SK-N-SH (cell line): ENCODE measurements around the gene TOMM40. TPM values are rescaled to one million over a fixed set of nuclear protein-coding genes. Genes with fewer than 3 reads are reported as not detected.

Experiments used
- CTCF ChIA-PET: fragments of 300-600, 350-600 bp; formaldehyde crosslinking; extraction: SDS; loops from one replicate; lab custom pipeline; 2021; lab: Yijun Ruan, JAX
- POLR2A ChIA-PET: fragments of 350-600 bp; sonication (Branson Sonifier 250); formaldehyde crosslinking; extraction: SDS; loops from one replicate; lab custom pipeline; 2020; ENCODE audit warnings: antibody characterized with exemption, inconsistent platforms; lab: Yijun Ruan, JAX
- DNase-seq: peaks from one replicate; pipeline ENCODE4 v3.0.0; 2012
- H2AFZ ChIP-seq: fragments of 200-600 bp; sonication (generic); 2 replicates; pipeline ENCODE4 v1.8.1; 2016; ENCODE audit warnings: antibody characterized with exemption, mild to moderate bottlenecking, low read depth
- H3F3A ChIP-seq: fragments of 200-600 bp; sonication (generic); replicated peaks from 2 replicates; pipeline ENCODE3; 2016; ENCODE audit warnings: antibody characterized with exemption, mild to moderate bottlenecking; ENCODE audit not compliant: insufficient read depth
- H3K27ac ChIP-seq, 2 experiments: fragments of 200-500 bp in 1 of 2; fragments of 200-600 bp in 1 of 2; sonication (Bioruptor generic) in 1 of 2; sonication (generic), shearing (Covaris generic) in 1 of 2; 2 replicates each; pipeline versions ENCODE4 v1.5.1 to v1.6.1; 2014 to 2016; ENCODE audit warnings: low read depth in 2 of 2, inconsistent platforms in 1 of 2, low read length in 1 of 2, mild to moderate bottlenecking in 1 of 2, mixed read lengths in 1 of 2
- H3K27me3 ChIP-seq: fragments of 200-600 bp; sonication (generic), shearing (Covaris generic); 2 replicates; pipeline ENCODE4 v1.6.1; 2016; ENCODE audit warnings: mixed run types; ENCODE audit not compliant: insufficient read depth
- H3K36me3 ChIP-seq, 2 experiments: fragments of 200-500 bp in 1 of 2; fragments of 200-600 bp in 1 of 2; sonication (Bioruptor generic) in 1 of 2; sonication (generic) in 1 of 2; replicated peaks in 1 of 2; 2 replicates each; pipeline versions ENCODE3 to v1.5.1; 2014 to 2016; ENCODE audit warnings: low read length in 1 of 2, mild to moderate bottlenecking in 1 of 2; ENCODE audit not compliant: insufficient read depth in 2 of 2, control insufficient read depth in 1 of 2
- H3K4me1 ChIP-seq, 2 experiments: fragments of 200-500 bp in 1 of 2; fragments of 200-600 bp in 1 of 2; sonication (Bioruptor generic) in 1 of 2; sonication (generic), shearing (Covaris generic) in 1 of 2; 2 replicates each; pipeline versions ENCODE4 v1.5.1 to v1.6.1; 2014 to 2016; ENCODE audit warnings: low read depth in 1 of 2, low read length in 1 of 2, mixed run types in 1 of 2; ENCODE audit not compliant: insufficient read depth in 2 of 2, control insufficient read depth in 1 of 2
- H3K4me2 ChIP-seq: fragments of 200-600 bp; sonication (generic), shearing (Covaris generic); 2 replicates; pipeline ENCODE4 v1.6.1; 2017; ENCODE audit warnings: mixed run types
- H3K4me3 ChIP-seq, 2 experiments: fragments of 200-500 bp in 1 of 2; fragments of 200-600 bp in 1 of 2; sonication (Bioruptor generic) in 1 of 2; sonication (generic), shearing (Covaris generic) in 1 of 2; 2 replicates each; pipeline versions ENCODE4 v1.5.1 to v1.8.1; 2014 to 2016; ENCODE audit warnings: low read depth in 2 of 2, inconsistent platforms in 1 of 2, low read length in 1 of 2, mild to moderate bottlenecking in 1 of 2, mixed read lengths in 1 of 2, moderate library complexity in 1 of 2
- H3K79me2 ChIP-seq: fragments of 200-600 bp; sonication (generic); 2 replicates; pipeline ENCODE4 v1.8.1; 2017; ENCODE audit warnings: mild to moderate bottlenecking; ENCODE audit not compliant: insufficient read depth
- H3K9ac ChIP-seq: fragments of 200-600 bp; sonication (generic); 2 replicates; pipeline ENCODE4 v1.6.1; 2017; ENCODE audit warnings: mixed run types
- H3K9me2 ChIP-seq: fragments of 200-600 bp; sonication (generic); 2 replicates; pipeline ENCODE4 v1.6.1; 2017; ENCODE audit warnings: mixed run types
- H3K9me3 ChIP-seq: fragments of 200-600 bp; sonication (generic); 2 replicates; pipeline ENCODE4 v1.6.1; 2017; ENCODE audit warnings: mixed run types, mild to moderate bottlenecking, moderate library complexity
- H4K20me1 ChIP-seq: fragments of 200-600 bp; sonication (generic); 2 replicates; pipeline ENCODE4 v1.6.1; 2017; ENCODE audit warnings: mild to moderate bottlenecking, mixed run types; ENCODE audit not compliant: insufficient read depth
- CTCF ChIP-seq: fragments of 200-600 bp; sonication (generic); IDR thresholded peaks from 2 replicates; pipeline ENCODE4 v1.6.1; 2017; ENCODE audit warnings: antibody characterized with exemption, mild to moderate bottlenecking, moderate library complexity
- JUND ChIP-seq: IDR thresholded peaks from 2 replicates; pipeline ENCODE4 v1.4.0; 2012
- NFIC ChIP-seq: IDR thresholded peaks from 2 replicates; pipeline ENCODE4 v1.4.0; 2012; ENCODE audit warnings: borderline replicate concordance
- RXRA ChIP-seq: IDR thresholded peaks from 2 replicates; pipeline ENCODE4 v1.4.0; 2012; ENCODE audit warnings: low read depth, mild to moderate bottlenecking, borderline replicate concordance
- USF2 ChIP-seq: fragments of 150-350 bp; IDR thresholded peaks from 2 replicates; pipeline ENCODE4 v1.6.1; 2017; ENCODE audit warnings: antibody characterized with exemption, low read length, low read depth, borderline replicate concordance
- ZBTB33 ChIP-seq: IDR thresholded peaks from 2 replicates; pipeline ENCODE4 v1.4.0; 2012; ENCODE audit warnings: low read depth, borderline replicate concordance
- WGBS: methylation state at CpG from one replicate; pipeline ENCODE4 v1.1.6; 2017; ENCODE audit warnings: low lambda C conversion rate; 5-methylcytosine and 5-hydroxymethylcytosine counted together
- polyA plus RNA-seq, 3 experiments: library from polyadenylated mRNA; depleted of rRNA; stranded (reverse); fragments of >200 nt; gene quantifications; 2 replicates each; pipeline ENCODE4 v1.2.3, GENCODE V29; 2012
- TF ChIP-seq, protein P1 (sequence below): IDR thresholded peaks from 2 replicates; pipeline ENCODE4; 2012

Gene TOMM40
- polyA plus RNA-seq, 1 of the 3 experiments (the other 2 are of a cell fraction), result 78.9 TPM

DNA sequence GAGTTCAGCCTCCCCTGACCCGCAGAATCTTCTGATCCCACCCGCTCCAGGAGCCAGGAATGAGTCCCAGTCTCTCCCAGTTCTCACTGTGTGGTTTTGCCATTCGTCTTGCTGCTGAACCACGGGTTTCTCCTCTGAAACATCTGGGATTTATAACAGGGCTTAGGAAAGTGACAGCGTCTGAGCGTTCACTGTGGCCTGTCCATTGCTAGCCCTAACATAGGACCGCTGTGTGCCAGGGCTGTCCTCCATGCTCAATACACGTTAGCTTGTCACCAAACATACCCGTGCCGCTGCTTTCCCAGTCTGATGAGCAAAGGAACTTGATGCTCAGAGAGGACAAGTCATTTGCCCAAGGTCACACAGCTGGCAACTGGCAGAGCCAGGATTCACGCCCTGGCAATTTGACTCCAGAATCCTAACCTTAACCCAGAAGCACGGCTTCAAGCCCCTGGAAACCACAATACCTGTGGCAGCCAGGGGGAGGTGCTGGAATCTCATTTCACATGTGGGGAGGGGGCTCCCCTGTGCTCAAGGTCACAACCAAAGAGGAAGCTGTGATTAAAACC lies 13.5 kb downstream of the TOMM40 start:
- Histone ChIP-seq H3K27me3 (no peaks in the 10 kb centered on the region), H3K9me2 (no peaks in the 10 kb centered on the region)
- POLR2A ChIA-PET, result interaction anchor here (0.6 kb wide), 1 partner anchor 193 kb away, joined by 4 read pairs; no protein-coding TSS in a partner anchor

More for the DNA sequence above, 13.5 kb downstream of the TOMM40 start:
- CTCF ChIA-PET, result interaction anchor here (0.7 to 5.2 kb wide), 19 partner anchors 8 to 155 kb away, joined by 3 to 131 read pairs (median 5); partner anchors contain the start of genes APOC1, APOC2 and CLPTM1
- no peak overlapping the region for H3K4me3 ChIP-seq
- peak; percentile 59 for DNase-seq
- no peaks in the 10 kb centered on the region for H4K20me1 ChIP-seq
- H3K4me2 ChIP-seq, result no peak overlapping the region
- H3K27ac ChIP-seq, result no peak overlapping the region
- H3K36me3 ChIP-seq, result peaks cover 5 to 8% of the 10 kb centered on the region in 2 experiments
- no peaks in the 10 kb centered on the region for H3K9me3 ChIP-seq
- 83% methylated on average over 12 of the region's 12 CpGs for WGBS
- no peak overlapping the region for H2AFZ ChIP-seq
- no peaks in the 10 kb centered on the region; the same call in 1 of the 2 replicates for H3K79me2 ChIP-seq
- TF ChIP-seq NFIC (no peak), USF2 (no peak), CTCF (peak; percentile 46), RXRA (no peak), JUND (no peak), ZBTB33 (no peak)
- TF ChIP-seq, protein P1, sequence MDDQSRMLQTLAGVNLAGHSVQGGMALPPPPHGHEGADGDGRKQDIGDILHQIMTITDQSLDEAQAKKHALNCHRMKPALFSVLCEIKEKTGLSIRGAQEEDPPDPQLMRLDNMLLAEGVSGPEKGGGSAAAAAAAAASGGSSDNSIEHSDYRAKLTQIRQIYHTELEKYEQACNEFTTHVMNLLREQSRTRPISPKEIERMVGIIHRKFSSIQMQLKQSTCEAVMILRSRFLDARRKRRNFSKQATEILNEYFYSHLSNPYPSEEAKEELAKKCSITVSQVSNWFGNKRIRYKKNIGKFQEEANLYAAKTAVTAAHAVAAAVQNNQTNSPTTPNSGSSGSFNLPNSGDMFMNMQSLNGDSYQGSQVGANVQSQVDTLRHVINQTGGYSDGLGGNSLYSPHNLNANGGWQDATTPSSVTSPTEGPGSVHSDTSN, result no peak
- peaks cover 0 to 12% of the 10 kb centered on the region in 2 experiments; a peak in 1 of 4 replicates for H3K4me1 ChIP-seq
- H3K9ac ChIP-seq, result no peak overlapping the region
- peaks cover 15% of the 10 kb centered on the region for H3F3A ChIP-seq
